HCT116 (cell line): ENCODE data around the gene YIF1B. TPM values are rescaled to one million over a fixed set of nuclear protein-coding genes. Genes with fewer than 3 reads are reported as not detected.

ENCODE experiments used
- ATAC-seq: fragments of 200-7000 bp; cut with Tn5 transposase; 2 replicates; pipeline ENCODE4 v1.9.1; 2020; ENCODE audit warnings: mild to moderate bottlenecking, moderate library complexity
- BruUV-seq: library from RNA; stranded (reverse); fragments of 400-500 nt; replicated peaks from 2 replicates; lab custom pipeline; 2021; lab: Mats Ljungman, UMichigan
- CTCF ChIA-PET: fragments of 300-600 bp; sonication (Branson Sonifier 250); formaldehyde crosslinking; loops from one replicate; lab custom pipeline; 2021; ENCODE audit warnings: antibody characterized with exemption; lab: Charles Lee
- POLR2A ChIA-PET: fragments of 300-600, 350-600 bp; sonication (Branson Sonifier 250); formaldehyde crosslinking; loops from one replicate; lab custom pipeline; 2021; ENCODE audit warnings: antibody characterized with exemption; lab: Charles Lee
- RAD21 ChIA-PET, 2 experiments: fragments of 300-600 bp; sonication (Branson Sonifier 250); formaldehyde crosslinking; loops; one replicate each; lab custom pipeline; 2023; ENCODE audit warnings: low total read pairs in 2 of 2; ENCODE audit not compliant: uncharacterized antibody in 2 of 2, unreplicated experiment in 2 of 2, low non-redundant PET in 1 of 2; lab: Charles Lee
- DNase-seq: peaks from one replicate; pipeline ENCODE4 v3.0.0-alpha.2; 2010; ENCODE audit warnings: low read depth, low spot score
- H2AFZ ChIP-seq: fragments of 200-600 bp; shearing (Covaris generic), sonication (generic); 2 replicates; pipeline ENCODE4 v1.6.1; 2017; ENCODE audit warnings: low read depth, mixed run types, mixed read lengths, antibody characterized with exemption, low read length; ENCODE audit not compliant: poor library complexity, severe bottlenecking
- H3K27ac ChIP-seq: 2 replicates; pipeline ENCODE4 v1.5.1; 2012; ENCODE audit warnings: low read depth, low read length
- H3K27me3 ChIP-seq: fragments of 200-600 bp; sonication (generic); 2 replicates; pipeline ENCODE4 v1.6.1; 2016; ENCODE audit warnings: mixed run types, low read length, mixed read lengths; ENCODE audit not compliant: insufficient read depth
- H3K36me3 ChIP-seq, 2 experiments: fragments of 200-500 bp in 1 of 2; fragments of 200-600 bp in 1 of 2; sonication (Bioruptor generic) in 1 of 2; sonication (generic) in 1 of 2; 2 replicates each; pipeline versions ENCODE4 v1.5.1 to v1.6.1; 2014 to 2016; ENCODE audit warnings: low read length in 2 of 2, inconsistent platforms in 1 of 2, mixed read lengths in 1 of 2, mixed run types in 1 of 2; ENCODE audit not compliant: insufficient read depth in 2 of 2, control insufficient read depth in 1 of 2
- H3K4me1 ChIP-seq, 2 experiments: fragments of 200-600 bp in 1 of 2; sonication (generic) in 1 of 2; 2 replicates each; pipeline versions ENCODE4 v1.5.1 to v1.6.1; 2012 to 2017; ENCODE audit warnings: low read length in 2 of 2, inconsistent platforms in 1 of 2, mild to moderate bottlenecking in 1 of 2, mixed read lengths in 1 of 2, mixed run types in 1 of 2, moderate library complexity in 1 of 2; ENCODE audit not compliant: insufficient read depth in 2 of 2, control insufficient read depth in 1 of 2
- H3K4me2 ChIP-seq: fragments of 200-600 bp; sonication (generic); 2 replicates; pipeline ENCODE4 v1.6.1; 2017; ENCODE audit warnings: mixed run types, low read length, mixed read lengths
- H3K4me3 ChIP-seq, 2 experiments: fragments of 200-600 bp in 1 of 2; sonication (generic) in 1 of 2; replicated peaks in 1 of 2; 2 replicates each; pipeline ENCODE4 v1.5.1; 2011 to 2016; ENCODE audit warnings: low read length in 2 of 2, control low read depth in 1 of 2, low read depth in 1 of 2, mild to moderate bottlenecking in 1 of 2, mixed read lengths in 1 of 2, mixed run types in 1 of 2
- H3K79me2 ChIP-seq: fragments of 200-600 bp; sonication (generic); 2 replicates; pipeline ENCODE4 v1.6.1; 2017; ENCODE audit warnings: mild to moderate bottlenecking, mixed run types, low read length, moderate library complexity, mixed read lengths; ENCODE audit not compliant: insufficient read depth
- H3K9ac ChIP-seq: fragments of 200-600 bp; sonication (generic); 2 replicates; pipeline ENCODE4 v1.6.1; 2016; ENCODE audit warnings: low read length, mixed read lengths
- H3K9me2 ChIP-seq: fragments of 200-600 bp; sonication (generic), shearing (Covaris generic); 2 replicates; pipeline ENCODE4 v1.6.1; 2017; ENCODE audit warnings: mixed run types, mild to moderate bottlenecking, moderate library complexity; ENCODE audit not compliant: insufficient read depth
- H3K9me3 ChIP-seq, 2 experiments: fragments of 200-500 bp in 1 of 2; fragments of 200-600 bp in 1 of 2; sonication (Bioruptor generic) in 1 of 2; sonication (generic) in 1 of 2; 2 replicates each; pipeline ENCODE4 v1.6.1; 2014 to 2017; ENCODE audit warnings: low read length in 2 of 2, mixed read lengths in 2 of 2, inconsistent platforms in 1 of 2, low read depth in 1 of 2, mild to moderate bottlenecking in 1 of 2, mixed run types in 1 of 2, moderate library complexity in 1 of 2; ENCODE audit not compliant: control insufficient read depth in 1 of 2, insufficient read depth in 1 of 2
- H4K20me1 ChIP-seq: fragments of 200-600 bp; sonication (generic), shearing (Covaris generic); 2 replicates; pipeline ENCODE4 v1.6.1; 2017; ENCODE audit warnings: mixed run types, mild to moderate bottlenecking, moderate library complexity; ENCODE audit not compliant: insufficient read depth
- CBX3 ChIP-seq: IDR thresholded peaks from 2 replicates; pipeline ENCODE4 v1.6.1; 2012; ENCODE audit warnings: low read depth
- EGR1 ChIP-seq: IDR thresholded peaks from 2 replicates; pipeline ENCODE4 v1.6.1; 2012; ENCODE audit warnings: low read depth
- ELF1 ChIP-seq: IDR thresholded peaks from 2 replicates; pipeline ENCODE4 v1.6.1; 2012; ENCODE audit warnings: low read depth, borderline replicate concordance
- EZH2phosphoT487 ChIP-seq: fragments of 200-600 bp; IDR thresholded peaks from 2 replicates; pipeline ENCODE4 v1.6.1; 2018; ENCODE audit warnings: antibody characterized with exemption, borderline replicate concordance
- JUND ChIP-seq: IDR thresholded peaks from 2 replicates; pipeline ENCODE4 v1.6.1; 2012
- POLR2A ChIP-seq: IDR thresholded peaks from 2 replicates; pipeline ENCODE4 v1.7.0; 2011; ENCODE audit warnings: borderline replicate concordance; ENCODE audit not compliant: insufficient read depth, insufficient read length; ENCODE audit errors: extremely low read depth
- POLR2AphosphoS5 ChIP-seq: IDR thresholded peaks from 2 replicates; pipeline ENCODE4 v1.6.1; 2011; ENCODE audit warnings: mild to moderate bottlenecking, low read depth, low read length, moderate library complexity
- RAD21 ChIP-seq: IDR thresholded peaks from 2 replicates; pipeline ENCODE4 v1.6.1; 2012; ENCODE audit warnings: low read depth, mild to moderate bottlenecking
- SIN3A ChIP-seq: IDR thresholded peaks from 2 replicates; pipeline ENCODE4 v1.6.1; 2012; ENCODE audit warnings: low read depth
- SP1 ChIP-seq: IDR thresholded peaks from 2 replicates; pipeline ENCODE4 v1.6.1; 2012; ENCODE audit warnings: low read depth
- SRF ChIP-seq: IDR thresholded peaks from 2 replicates; pipeline ENCODE4 v1.6.1; 2012; ENCODE audit warnings: low read depth
- TCF7L2 ChIP-seq: IDR thresholded peaks from 2 replicates; pipeline ENCODE4 v1.7.0; 2011; ENCODE audit warnings: borderline replicate concordance, inconsistent platforms; ENCODE audit not compliant: insufficient read depth, insufficient read length; ENCODE audit errors: extremely low read depth
- ZFX ChIP-seq: fragments of 450-650 bp; IDR thresholded peaks from 2 replicates; pipeline ENCODE4 v1.6.1; 2017
- intact Hi-C: fragments of 100-400 bp; cut with micrococcal nuclease; formaldehyde crosslinking; loops from 2 replicates; pipeline ENCODE4 v1.10.0; 2022
- total RNA-seq: library from RNA; stranded (reverse); gene quantifications from one replicate; pipeline ENCODE4 v1.2.1, GENCODE V29; 2021; ENCODE audit not compliant: unreplicated experiment
- TF ChIP-seq, protein P1 (sequence below): IDR thresholded peaks from 2 replicates; pipeline ENCODE4 v1.6.1; 2012; ENCODE audit warnings: low read depth
- TF ChIP-seq, protein P2 (sequence below): IDR thresholded peaks from 2 replicates; pipeline ENCODE4 v1.6.1; 2011; ENCODE audit warnings: mild to moderate bottlenecking, low read length, moderate library complexity; ENCODE audit not compliant: insufficient replicate concordance; ENCODE audit errors: extremely low read depth
- TF ChIP-seq, protein P3 (sequence below), 3 experiments: fragments of 200-600 bp in 1 of 3; sonication (generic) in 1 of 3; IDR thresholded peaks in 2 of 3; conservative IDR thresholded peaks in 1 of 3; 2 replicates each; pipeline ENCODE4 v1.5.1; 2012 to 2017; ENCODE audit warnings: low read depth in 2 of 3, low read length in 2 of 3, antibody characterized with exemption in 1 of 3, borderline replicate concordance in 1 of 3, control low read depth in 1 of 3, mild to moderate bottlenecking in 1 of 3, mixed read lengths in 1 of 3, mixed run types in 1 of 3, moderate library complexity in 1 of 3; ENCODE audit not compliant: insufficient read depth in 1 of 3
- TF ChIP-seq, protein P4 (sequence below): IDR thresholded peaks from 2 replicates; pipeline ENCODE4 v1.6.1; 2012
- TF ChIP-seq, protein P5 (sequence below): IDR thresholded peaks from 2 replicates; pipeline ENCODE4 v1.6.1; 2012

YIF1B gene
- total RNA-seq, 1 experiment from 2014 or later = 67.5 TPM

DNA sequence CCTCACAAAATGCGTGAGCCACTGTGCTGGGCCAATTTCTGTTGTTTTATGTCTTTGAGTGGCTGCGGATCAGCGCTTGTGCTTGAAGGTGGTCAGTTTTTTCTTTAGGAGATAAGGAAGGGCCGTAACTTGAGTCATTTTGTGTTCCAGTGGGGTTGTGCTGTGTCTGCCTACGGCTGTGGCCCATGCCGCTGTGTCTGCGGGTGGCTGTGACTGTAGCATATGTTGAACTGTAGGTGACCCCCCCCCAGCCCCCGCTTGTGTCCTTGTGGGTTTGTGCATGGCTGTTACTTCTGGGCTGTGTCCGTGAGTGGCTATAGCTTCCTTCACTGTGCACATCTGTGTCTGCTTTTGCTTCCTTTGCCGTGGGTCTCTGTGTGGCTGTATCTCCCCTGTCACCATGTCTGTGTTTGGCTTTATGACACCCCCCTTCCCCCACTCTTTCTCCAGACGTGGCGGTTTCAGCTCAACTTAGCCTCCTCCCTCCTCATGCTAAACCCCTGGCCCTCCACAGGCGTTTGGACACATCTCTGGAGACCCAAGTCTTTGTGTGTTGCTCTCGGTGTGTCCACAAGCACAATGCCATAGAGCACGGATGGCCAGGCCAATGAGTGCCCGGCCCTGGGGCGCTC, 60.2 kb downstream of the YIF1B start:
- CTCF ChIA-PET = interaction anchor here (1.5 kb wide), 1 partner anchor 11 kb away, joined by 3 read pairs; no protein-coding TSS in a partner anchor
- intact Hi-C loops = no loop called here
- no peak for TF ChIP-seq JUND
- TF ChIP-seq ZFX = no peak
- no peak for TF ChIP-seq POLR2A
- no peak for TF ChIP-seq TCF7L2
- TF ChIP-seq, protein P1, sequence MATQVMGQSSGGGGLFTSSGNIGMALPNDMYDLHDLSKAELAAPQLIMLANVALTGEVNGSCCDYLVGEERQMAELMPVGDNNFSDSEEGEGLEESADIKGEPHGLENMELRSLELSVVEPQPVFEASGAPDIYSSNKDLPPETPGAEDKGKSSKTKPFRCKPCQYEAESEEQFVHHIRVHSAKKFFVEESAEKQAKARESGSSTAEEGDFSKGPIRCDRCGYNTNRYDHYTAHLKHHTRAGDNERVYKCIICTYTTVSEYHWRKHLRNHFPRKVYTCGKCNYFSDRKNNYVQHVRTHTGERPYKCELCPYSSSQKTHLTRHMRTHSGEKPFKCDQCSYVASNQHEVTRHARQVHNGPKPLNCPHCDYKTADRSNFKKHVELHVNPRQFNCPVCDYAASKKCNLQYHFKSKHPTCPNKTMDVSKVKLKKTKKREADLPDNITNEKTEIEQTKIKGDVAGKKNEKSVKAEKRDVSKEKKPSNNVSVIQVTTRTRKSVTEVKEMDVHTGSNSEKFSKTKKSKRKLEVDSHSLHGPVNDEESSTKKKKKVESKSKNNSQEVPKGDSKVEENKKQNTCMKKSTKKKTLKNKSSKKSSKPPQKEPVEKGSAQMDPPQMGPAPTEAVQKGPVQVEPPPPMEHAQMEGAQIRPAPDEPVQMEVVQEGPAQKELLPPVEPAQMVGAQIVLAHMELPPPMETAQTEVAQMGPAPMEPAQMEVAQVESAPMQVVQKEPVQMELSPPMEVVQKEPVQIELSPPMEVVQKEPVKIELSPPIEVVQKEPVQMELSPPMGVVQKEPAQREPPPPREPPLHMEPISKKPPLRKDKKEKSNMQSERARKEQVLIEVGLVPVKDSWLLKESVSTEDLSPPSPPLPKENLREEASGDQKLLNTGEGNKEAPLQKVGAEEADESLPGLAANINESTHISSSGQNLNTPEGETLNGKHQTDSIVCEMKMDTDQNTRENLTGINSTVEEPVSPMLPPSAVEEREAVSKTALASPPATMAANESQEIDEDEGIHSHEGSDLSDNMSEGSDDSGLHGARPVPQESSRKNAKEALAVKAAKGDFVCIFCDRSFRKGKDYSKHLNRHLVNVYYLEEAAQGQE = no peak
- TF ChIP-seq, protein P2, sequence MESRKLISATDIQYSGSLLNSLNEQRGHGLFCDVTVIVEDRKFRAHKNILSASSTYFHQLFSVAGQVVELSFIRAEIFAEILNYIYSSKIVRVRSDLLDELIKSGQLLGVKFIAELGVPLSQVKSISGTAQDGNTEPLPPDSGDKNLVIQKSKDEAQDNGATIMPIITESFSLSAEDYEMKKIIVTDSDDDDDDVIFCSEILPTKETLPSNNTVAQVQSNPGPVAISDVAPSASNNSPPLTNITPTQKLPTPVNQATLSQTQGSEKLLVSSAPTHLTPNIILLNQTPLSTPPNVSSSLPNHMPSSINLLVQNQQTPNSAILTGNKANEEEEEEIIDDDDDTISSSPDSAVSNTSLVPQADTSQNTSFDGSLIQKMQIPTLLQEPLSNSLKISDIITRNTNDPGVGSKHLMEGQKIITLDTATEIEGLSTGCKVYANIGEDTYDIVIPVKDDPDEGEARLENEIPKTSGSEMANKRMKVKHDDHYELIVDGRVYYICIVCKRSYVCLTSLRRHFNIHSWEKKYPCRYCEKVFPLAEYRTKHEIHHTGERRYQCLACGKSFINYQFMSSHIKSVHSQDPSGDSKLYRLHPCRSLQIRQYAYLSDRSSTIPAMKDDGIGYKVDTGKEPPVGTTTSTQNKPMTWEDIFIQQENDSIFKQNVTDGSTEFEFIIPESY = no peak
- TF ChIP-seq EZH2phosphoT487 = no peak
- no peak for TF ChIP-seq ELF1
- TF ChIP-seq, protein P3, sequence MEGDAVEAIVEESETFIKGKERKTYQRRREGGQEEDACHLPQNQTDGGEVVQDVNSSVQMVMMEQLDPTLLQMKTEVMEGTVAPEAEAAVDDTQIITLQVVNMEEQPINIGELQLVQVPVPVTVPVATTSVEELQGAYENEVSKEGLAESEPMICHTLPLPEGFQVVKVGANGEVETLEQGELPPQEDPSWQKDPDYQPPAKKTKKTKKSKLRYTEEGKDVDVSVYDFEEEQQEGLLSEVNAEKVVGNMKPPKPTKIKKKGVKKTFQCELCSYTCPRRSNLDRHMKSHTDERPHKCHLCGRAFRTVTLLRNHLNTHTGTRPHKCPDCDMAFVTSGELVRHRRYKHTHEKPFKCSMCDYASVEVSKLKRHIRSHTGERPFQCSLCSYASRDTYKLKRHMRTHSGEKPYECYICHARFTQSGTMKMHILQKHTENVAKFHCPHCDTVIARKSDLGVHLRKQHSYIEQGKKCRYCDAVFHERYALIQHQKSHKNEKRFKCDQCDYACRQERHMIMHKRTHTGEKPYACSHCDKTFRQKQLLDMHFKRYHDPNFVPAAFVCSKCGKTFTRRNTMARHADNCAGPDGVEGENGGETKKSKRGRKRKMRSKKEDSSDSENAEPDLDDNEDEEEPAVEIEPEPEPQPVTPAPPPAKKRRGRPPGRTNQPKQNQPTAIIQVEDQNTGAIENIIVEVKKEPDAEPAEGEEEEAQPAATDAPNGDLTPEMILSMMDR (IDR thresholded peaks at IDR 0.05 in 2 of 3, conservative IDR thresholded peaks at IDR 0.05 in 1 of 3; ENCODE audit: borderline replicate concordance in 1 of 3, insufficient read depth in 1 of 3, low read depth in 2 of 3, low read length in 2 of 3) = no peak
- TF ChIP-seq RAD21 = no peak
- TF ChIP-seq SIN3A = no peak
- TF ChIP-seq CBX3 = no peak
- TF ChIP-seq SRF = no peak
- TF ChIP-seq, protein P4, sequence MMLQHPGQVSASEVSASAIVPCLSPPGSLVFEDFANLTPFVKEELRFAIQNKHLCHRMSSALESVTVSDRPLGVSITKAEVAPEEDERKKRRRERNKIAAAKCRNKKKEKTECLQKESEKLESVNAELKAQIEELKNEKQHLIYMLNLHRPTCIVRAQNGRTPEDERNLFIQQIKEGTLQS = no peak
- no peak for TF ChIP-seq SP1
- no peak for TF ChIP-seq POLR2AphosphoS5
- no peak for TF ChIP-seq EGR1
- TF ChIP-seq, protein P5, sequence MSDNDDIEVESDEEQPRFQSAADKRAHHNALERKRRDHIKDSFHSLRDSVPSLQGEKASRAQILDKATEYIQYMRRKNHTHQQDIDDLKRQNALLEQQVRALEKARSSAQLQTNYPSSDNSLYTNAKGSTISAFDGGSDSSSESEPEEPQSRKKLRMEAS = no peak
- TF ChIP-seq, all 23 proteins: peak for 0

More for the DNA sequence above, 60.2 kb downstream of the YIF1B start:
- H3K9me2 ChIP-seq = no peaks in the 10 kb centered on the region
- H3K4me3 ChIP-seq = no peak overlapping the region
- ChIA-PET POLR2A (no interaction called here), RAD21 (interaction anchor here in 1 of 2 experiments (0.7 kb wide), 1 partner anchor 27 kb away, joined by 4 read pairs; no protein-coding TSS in a partner anchor)
- no peaks in the 10 kb centered on the region for H4K20me1 ChIP-seq
- H2AFZ ChIP-seq = no peak overlapping the region
- no peak overlapping the region for H3K27ac ChIP-seq
- H3K9me3 ChIP-seq = no peaks in the 10 kb centered on the region
- no peaks in the 10 kb centered on the region for H3K36me3 ChIP-seq
- no peak for ATAC-seq
- H3K4me2 ChIP-seq = no peak overlapping the region
- peaks cover 0 to 14% of the 10 kb centered on the region in 2 experiments; a peak in 1 of 4 replicates for H3K4me1 ChIP-seq
- no peaks in the 10 kb centered on the region for H3K27me3 ChIP-seq
- DNase-seq = no peak
- no TSS peak for BruUV-seq
- H3K79me2 ChIP-seq = no peaks in the 10 kb centered on the region
- H3K9ac ChIP-seq = no peak overlapping the region
